Measurements from ENCODE around the gene LRRC74B.

The LRRC74B gene

GRCh38 chr22:21104126-21104691, 58.5 kb downstream of the LRRC74B start:
- H3K4me3 ChIP-seq (ENCODE audit: low read length) = no peak overlapping the region
- DNase-seq (ENCODE audit: low read depth) = no peak
- TF ChIP-seq CTCF (IDR thresholded peaks at IDR 0.05; ENCODE audit: insufficient read depth, low read depth, low read length, missing control alignments) = no peak

- no peak for TF ChIP-seq CTCF (IDR thresholded peaks at IDR 0.05; ENCODE audit: insufficient read depth, low read depth, low read length, missing control alignments)
- no peak for DNase-seq (ENCODE audit: low read depth)
- no peak overlapping the region for H3K4me3 ChIP-seq (ENCODE audit: low read length)
These were observed 59.5 kb downstream of the LRRC74B start for GRCh38 chr22:21105294-21105693.

GRCh38 chr22:21106000-21106399, 60.3 kb downstream of the LRRC74B start:
- H3K4me3 ChIP-seq (ENCODE audit: low read length) = no peak overlapping the region
- TF ChIP-seq CTCF (IDR thresholded peaks at IDR 0.05; ENCODE audit: insufficient read depth, low read depth, low read length, missing control alignments) = no peak
- DNase-seq (ENCODE audit: low read depth) = peak; percentile 78

- TF ChIP-seq CTCF (IDR thresholded peaks at IDR 0.05; ENCODE audit: insufficient read depth, low read depth, low read length, missing control alignments) = no peak
- no peak for DNase-seq (ENCODE audit: low read depth)
These were observed 62.8 kb downstream of the LRRC74B start for GRCh38 chr22:21108379-21109115.

More at GRCh38 chr22:21108379-21109115, 62.8 kb downstream of the LRRC74B start:
- H3K4me3 ChIP-seq (ENCODE audit: low read length) = no peak overlapping the region

All from epithelial cell of esophagus (primary cell).